MM.1S (cell line): ENCODE measurements around the gene CEP83.

Experiments used
- DNase-seq: peaks from one replicate; pipeline ENCODE4 v3.0.0-alpha.2; 2015
- H2AFZ ChIP-seq: fragments of 300-600 bp; sonication (generic); 2 replicates; pipeline ENCODE4 v1.6.0; 2016; ENCODE audit warnings: antibody characterized with exemption, low read length
- H3F3A ChIP-seq: fragments of 300-600 bp; sonication (generic); 2 replicates; pipeline ENCODE4 v1.6.1; 2016; ENCODE audit warnings: mild to moderate bottlenecking, antibody characterized with exemption, low read length, moderate library complexity, mixed read lengths; ENCODE audit not compliant: insufficient read depth
- H3K27ac ChIP-seq: fragments of 300-600 bp; sonication (generic); 2 replicates; pipeline ENCODE4 v1.5.1; 2016; ENCODE audit warnings: mild to moderate bottlenecking, low read length
- H3K27me3 ChIP-seq: fragments of 300-600 bp; sonication (generic); replicated peaks from 2 replicates; pipeline ENCODE4 v1.6.0; 2016; ENCODE audit warnings: low read length; ENCODE audit not compliant: insufficient read depth
- H3K36me3 ChIP-seq: fragments of 300-600 bp; sonication (generic); replicated peaks from 2 replicates; pipeline ENCODE4 v1.6.1; 2016; ENCODE audit warnings: mild to moderate bottlenecking, low read length, mixed read lengths; ENCODE audit not compliant: insufficient read depth
- H3K4me1 ChIP-seq: fragments of 300-600 bp; sonication (generic); 2 replicates; pipeline ENCODE4 v1.6.1; 2016; ENCODE audit warnings: low read length, mixed read lengths
- H3K4me2 ChIP-seq: fragments of 300-600 bp; sonication (generic); 2 replicates; pipeline ENCODE4 v1.6.0; 2016; ENCODE audit warnings: low read depth, low read length
- H3K4me3 ChIP-seq: fragments of 300-600 bp; sonication (generic); 2 replicates; pipeline ENCODE4 v1.5.1; 2016; ENCODE audit warnings: low read length, mixed read lengths
- H3K79me2 ChIP-seq: fragments of 300-600 bp; sonication (generic); 2 replicates; pipeline ENCODE4 v1.6.1; 2016; ENCODE audit warnings: mixed run types, low read length, mixed read lengths
- H3K9ac ChIP-seq: fragments of 300-600 bp; sonication (generic); 2 replicates; pipeline ENCODE4 v1.6.1; 2016; ENCODE audit warnings: low read length, mixed read lengths
- H3K9me2 ChIP-seq: fragments of 300-600 bp; sonication (generic); replicated peaks from 2 replicates; pipeline ENCODE4 v1.6.1; 2016; ENCODE audit warnings: mild to moderate bottlenecking, low read length, mixed read lengths; ENCODE audit not compliant: insufficient read depth
- H3K9me3 ChIP-seq: fragments of 300-600 bp; sonication (generic); replicated peaks from 2 replicates; pipeline ENCODE4 v1.6.1; 2016; ENCODE audit warnings: mild to moderate bottlenecking, low read length, mixed read lengths; ENCODE audit not compliant: insufficient read depth
- H4K20me1 ChIP-seq: fragments of 300-600 bp; sonication (generic); 2 replicates; pipeline ENCODE4 v1.6.1; 2016; ENCODE audit warnings: mild to moderate bottlenecking, low read length, moderate library complexity, mixed read lengths; ENCODE audit not compliant: insufficient read depth
- CTCF ChIP-seq: fragments of 300-600 bp; sonication (generic); IDR thresholded peaks from 2 replicates; pipeline ENCODE4 v1.5.1; 2016; ENCODE audit warnings: antibody characterized with exemption, low read length, mixed read lengths
- EZH2 ChIP-seq: fragments of 300-600 bp; sonication (generic); optimal IDR thresholded peaks from 2 replicates; pipeline ENCODE3; 2017; ENCODE audit warnings: low read depth, mild to moderate bottlenecking, antibody characterized with exemption, low read length, mixed read lengths
- EZH2phosphoT487 ChIP-seq: fragments of 300-600 bp; sonication (generic); IDR thresholded peaks from 2 replicates; pipeline ENCODE4 v1.6.1; 2018; ENCODE audit warnings: antibody characterized with exemption, low read length

CEP83 gene

GRCh38 chr12:94261786-94262185 is 197.9 kb downstream of the CEP83 start:
- Histone ChIP-seq H3K4me3 (no peak overlapping the region), H3K4me1 (peaks cover 4% of the 10 kb centered on the region; the same call in 1 of the 2 replicates), H4K20me1 (no peaks in the 10 kb centered on the region), H3K36me3 (peaks cover 50% of the 10 kb centered on the region), H3F3A (peaks cover 10% of the 10 kb centered on the region), H3K4me2 (no peak overlapping the region), H3K27me3 (no peaks in the 10 kb centered on the region), H3K9me3 (no peaks in the 10 kb centered on the region), H3K79me2 (peaks cover 21% of the 10 kb centered on the region), H3K9me2 (no peaks in the 10 kb centered on the region), H3K9ac (no peak overlapping the region), H2AFZ (no peak overlapping the region), H3K27ac (no peak overlapping the region)
- TF ChIP-seq EZH2phosphoT487 (no peak), EZH2 (no peak), CTCF (no peak)
- DNase-seq: no peak

- H3K79me2 ChIP-seq: peaks cover 21% of the 10 kb centered on the region
- H3K27me3 ChIP-seq: no peaks in the 10 kb centered on the region
- H3F3A ChIP-seq: peaks cover 15% of the 10 kb centered on the region
- no peak overlapping the region for H2AFZ ChIP-seq
- no peak for DNase-seq
- TF ChIP-seq EZH2: no peak
- TF ChIP-seq EZH2phosphoT487: no peak
- TF ChIP-seq CTCF: no peak
- no peaks in the 10 kb centered on the region for H3K9me2 ChIP-seq
- H3K27ac ChIP-seq: no peak overlapping the region
- no peak overlapping the region for H3K9ac ChIP-seq
- peaks cover 51% of the 10 kb centered on the region for H3K36me3 ChIP-seq
- no peak overlapping the region for H3K4me3 ChIP-seq
- H3K4me2 ChIP-seq: no peak overlapping the region
- H3K9me3 ChIP-seq: no peaks in the 10 kb centered on the region
- H4K20me1 ChIP-seq: no peaks in the 10 kb centered on the region
- H3K4me1 ChIP-seq: peaks cover 4% of the 10 kb centered on the region; the same call in 1 of the 2 replicates
These were observed 198.5 kb downstream of the CEP83 start for GRCh38 chr12:94261119-94261518.

GRCh38 chr12:94260717-94261116 is 198.9 kb downstream of the CEP83 start:
- H3K9me2 ChIP-seq: no peaks in the 10 kb centered on the region
- DNase-seq: no peak
- H3K27me3 ChIP-seq: no peaks in the 10 kb centered on the region
- H3F3A ChIP-seq: peaks cover 15% of the 10 kb centered on the region
- H3K9ac ChIP-seq: no peak overlapping the region
- H3K36me3 ChIP-seq: peaks cover 53% of the 10 kb centered on the region
- no peaks in the 10 kb centered on the region for H4K20me1 ChIP-seq
- TF ChIP-seq EZH2phosphoT487 (no peak), EZH2 (no peak), CTCF (no peak)
- peaks cover 4% of the 10 kb centered on the region; the same call in 1 of the 2 replicates for H3K4me1 ChIP-seq
- no peak overlapping the region for H3K4me3 ChIP-seq
- H3K79me2 ChIP-seq: peaks cover 18% of the 10 kb centered on the region
- H3K9me3 ChIP-seq: no peaks in the 10 kb centered on the region
- H3K27ac ChIP-seq: no peak overlapping the region
- no peak overlapping the region for H2AFZ ChIP-seq
- no peak overlapping the region for H3K4me2 ChIP-seq
